H1 (cell line): Measurements from ENCODE around the gene SAMD4A. TPM values are rescaled to one million over a fixed set of nuclear protein-coding genes. Genes with fewer than 3 reads are reported as not detected.

Experiments
- CTCF ChIA-PET: fragments of 300-600 bp; sonication (Branson Sonifier 250); formaldehyde crosslinking; loops from one replicate; lab custom pipeline; 2021; ENCODE audit not compliant: partially characterized antibody; lab: Charles Lee
- POLR2A ChIA-PET: fragments of 300-600 bp; sonication (Branson Sonifier 250); formaldehyde crosslinking; loops from one replicate; lab custom pipeline; 2021; ENCODE audit warnings: inconsistent platforms; ENCODE audit not compliant: partially characterized antibody; lab: Charles Lee
- DNase-seq, 2 experiments: peaks; one replicate each; pipeline versions ENCODE4 v3.0.0 to v3.0.0-alpha.2; 2010 to 2022; ENCODE audit warnings: low spot score in 2 of 2, low read depth in 1 of 2, mixed read lengths in 1 of 2
- FAIRE-seq: peaks from 2 replicates; lab custom pipeline; 2011; peaks lifted over from hg19 to GRCh38; lab: Jason Lieb, UNC
- H2AFZ ChIP-seq: 2 replicates; pipeline ENCODE4 v1.8.1; 2012; ENCODE audit warnings: low read length, inconsistent platforms
- H2AK5ac ChIP-seq: 2 replicates; pipeline ENCODE4 v1.6.1; 2013; ENCODE audit warnings: low read depth, low read length
- H2BK120ac ChIP-seq: replicated peaks from 2 replicates; pipeline ENCODE3; 2013; ENCODE audit warnings: low read depth, low read length, inconsistent platforms
- H2BK12ac ChIP-seq: 2 replicates; pipeline ENCODE4 v1.6.1; 2013; ENCODE audit warnings: low read depth, low read length
- H2BK15ac ChIP-seq: 2 replicates; pipeline ENCODE4 v1.6.1; 2013; ENCODE audit warnings: low read length
- H2BK20ac ChIP-seq: 2 replicates; pipeline ENCODE4 v1.6.1; 2013; ENCODE audit warnings: low read length
- H2BK5ac ChIP-seq: 2 replicates; pipeline ENCODE4 v1.6.1; 2013; ENCODE audit warnings: low read depth, low read length
- H3K14ac ChIP-seq: 2 replicates; pipeline ENCODE4 v1.6.1; 2013; ENCODE audit warnings: inconsistent platforms; ENCODE audit not compliant: insufficient read length
- H3K18ac ChIP-seq: 2 replicates; pipeline ENCODE4 v1.6.1; 2013; ENCODE audit warnings: low read length; ENCODE audit errors: extremely low read depth
- H3K23ac ChIP-seq: 2 replicates; pipeline ENCODE4 v1.6.1; 2013; ENCODE audit warnings: inconsistent platforms; ENCODE audit not compliant: insufficient read length
- H3K23me2 ChIP-seq: 2 replicates; pipeline ENCODE4 v1.6.1; 2013; ENCODE audit warnings: low read depth, low read length
- H3K27ac ChIP-seq: 2 replicates; pipeline ENCODE4 v1.6.1; 2011; ENCODE audit warnings: low read depth, low read length, inconsistent platforms
- H3K27me3 ChIP-seq, 4 experiments: replicated peaks in 1 of 4; 1 replicate in 1 of 4; 2 replicates in 3 of 4; pipeline versions ENCODE4 v1.6.1 to v1.8.1; 2011 to 2013; ENCODE audit warnings: low read length in 3 of 4, mild to moderate bottlenecking in 3 of 4, inconsistent platforms in 2 of 4, mixed read lengths in 2 of 4, moderate library complexity in 1 of 4; ENCODE audit not compliant: control insufficient read depth in 3 of 4, insufficient read depth in 3 of 4; ENCODE audit errors: extremely low read depth in 1 of 4
- H3K36me3 ChIP-seq, 4 experiments: 2 replicates each; pipeline versions ENCODE4 v1.6.1 to v1.8.1; 2011 to 2013; ENCODE audit warnings: mild to moderate bottlenecking in 4 of 4, low read length in 3 of 4, moderate library complexity in 2 of 4, control low read depth in 1 of 4, inconsistent platforms in 1 of 4; ENCODE audit not compliant: insufficient read depth in 4 of 4, control insufficient read depth in 2 of 4
- H3K4ac ChIP-seq: replicated peaks from 2 replicates; pipeline ENCODE3; 2013; ENCODE audit warnings: low read length, low read depth, mixed read lengths, inconsistent platforms; ENCODE audit not compliant: insufficient read length
- H3K4me1 ChIP-seq, 4 experiments: replicated peaks in 1 of 4; 1 replicate in 1 of 4; 2 replicates in 3 of 4; pipeline versions ENCODE4 v1.6.1 to v1.8.1; 2011 to 2013; ENCODE audit warnings: low read length in 3 of 4, inconsistent platforms in 2 of 4, mixed read lengths in 1 of 4; ENCODE audit not compliant: insufficient read depth in 4 of 4, control insufficient read depth in 3 of 4
- H3K4me2 ChIP-seq, 2 experiments: 2 replicates each; pipeline versions ENCODE4 v1.6.1 to v1.8.1; 2011 to 2013; ENCODE audit warnings: low read depth in 2 of 2, low read length in 2 of 2, control low read depth in 1 of 2, inconsistent platforms in 1 of 2, mild to moderate bottlenecking in 1 of 2; ENCODE audit not compliant: insufficient read depth in 1 of 2
- H3K4me3 ChIP-seq, 4 experiments: fragments of 200-600, 300-600 bp in 1 of 4; sonication (generic), shearing (Covaris generic), sonication (Bioruptor Twin) in 1 of 4; 2 replicates each; pipeline versions ENCODE4 v1.5.1 to v1.8.1; 2011 to 2016; ENCODE audit warnings: low read length in 4 of 4, low read depth in 3 of 4, control low read depth in 2 of 4, inconsistent platforms in 2 of 4, mild to moderate bottlenecking in 2 of 4, mixed read lengths in 1 of 4, moderate library complexity in 1 of 4; ENCODE audit not compliant: insufficient read depth in 2 of 4; ENCODE audit errors: extremely low read depth in 1 of 4
- H3K56ac ChIP-seq: replicated peaks from 2 replicates; pipeline ENCODE3; 2013; ENCODE audit warnings: low read depth, mild to moderate bottlenecking, mixed read lengths, low read length, inconsistent platforms; ENCODE audit not compliant: insufficient read length
- H3K79me1 ChIP-seq: 2 replicates; pipeline ENCODE4 v1.6.1; 2013; ENCODE audit warnings: low read depth, low read length, control low read depth
- H3K79me2 ChIP-seq, 2 experiments: 2 replicates each; pipeline versions ENCODE4 v1.6.1 to v1.8.1; 2012 to 2013; ENCODE audit warnings: low read length in 2 of 2, mild to moderate bottlenecking in 2 of 2, inconsistent platforms in 1 of 2; ENCODE audit not compliant: insufficient read depth in 2 of 2, control insufficient read depth in 1 of 2
- H3K9ac ChIP-seq, 4 experiments: replicated peaks in 1 of 4; 1 replicate in 1 of 4; 2 replicates in 3 of 4; pipeline versions ENCODE4 v1.6.1 to v1.8.1; 2011 to 2013; ENCODE audit warnings: low read depth in 3 of 4, low read length in 3 of 4, control low read depth in 2 of 4, mild to moderate bottlenecking in 2 of 4, moderate library complexity in 2 of 4, inconsistent platforms in 1 of 4; ENCODE audit errors: extremely low read depth in 1 of 4
- H3K9me3 ChIP-seq, 2 experiments: 2 replicates each; pipeline versions ENCODE4 v1.6.1 to v1.8.1; 2012 to 2013; ENCODE audit warnings: mild to moderate bottlenecking in 2 of 2, moderate library complexity in 2 of 2, control low read depth in 1 of 2, inconsistent platforms in 1 of 2, low read depth in 1 of 2, low read length in 1 of 2, mixed read lengths in 1 of 2; ENCODE audit not compliant: insufficient read depth in 2 of 2
- H4K20me1 ChIP-seq, 2 experiments: replicated peaks in 1 of 2; 2 replicates each; pipeline versions ENCODE3 to v1.8.1; 2011 to 2013; ENCODE audit warnings: inconsistent platforms in 2 of 2, low read length in 2 of 2, mild to moderate bottlenecking in 1 of 2; ENCODE audit not compliant: insufficient read depth in 2 of 2, control insufficient read depth in 1 of 2
- H4K5ac ChIP-seq: 2 replicates; pipeline ENCODE4 v1.6.1; 2013; ENCODE audit warnings: low read length, low read depth, mixed read lengths, inconsistent platforms; ENCODE audit not compliant: insufficient read length
- H4K8ac ChIP-seq: 2 replicates; pipeline ENCODE4 v1.8.0; 2013; ENCODE audit warnings: mild to moderate bottlenecking, moderate library complexity, low read length, inconsistent platforms; ENCODE audit not compliant: insufficient read depth; ENCODE audit errors: extremely low read depth
- H4K91ac ChIP-seq: replicated peaks from 2 replicates; pipeline ENCODE3; 2013; ENCODE audit warnings: low read length, mixed read lengths, inconsistent platforms; ENCODE audit not compliant: insufficient read length
- CHD2 ChIP-seq: IDR thresholded peaks from 2 replicates; pipeline ENCODE4 v1.6.1; 2012; ENCODE audit warnings: low read length, improper control_type of control experiment
- WGBS, 2 experiments: shearing (Covaris generic) in 1 of 2; methylation state at CpG; one replicate each; pipeline versions ENCODE4 v1.1.6 to v1.1.7; 2013 to 2015; ENCODE audit warnings: low lambda C conversion rate in 2 of 2, mixed read lengths in 2 of 2, inconsistent platforms in 1 of 2, low coverage in 1 of 2, missing lambda C conversion rate in 1 of 2; ENCODE audit not compliant: insufficient replicate concordance in 2 of 2, insufficient coverage in 1 of 2, insufficient read length in 1 of 2; ENCODE audit errors: extremely low coverage in 1 of 2, missing lambda C conversion rate in 1 of 2; 5-methylcytosine and 5-hydroxymethylcytosine counted together
- polyA plus RNA-seq, 7 experiments: library from polyadenylated mRNA; depleted of rRNA in 3 of 7; stranded (reverse) in 5 of 7; unstranded in 2 of 7; fragments of >200 nt in 5 of 7; fragments of 200-250 nt in 2 of 7; gene quantifications; 1 replicate in 5 of 7; 2 replicates in 1 of 7; 4 replicates in 1 of 7; pipeline versions ENCODE4 v1.2.1 to v1.2.3, GENCODE V29; 2011 to 2013; ENCODE audit warnings: missing spikeins in 2 of 7, mixed read lengths in 2 of 7
- total RNA-seq: library from RNA; stranded (reverse); fragmentation: NEBNext Ultra II Directional; extraction: Animal tissue kit (Norgen Biotek cat#: 25700); gene quantifications from 2 replicates; pipeline ENCODE4 v1.2.1, GENCODE V29; 2021

The SAMD4A gene
- total and polyA plus RNA-seq, 2 of the 8 experiments (the other 6 are each of a cell fraction or from before 2014, with no cell fraction given), result 2.4 to 12.3 TPM

DNA sequence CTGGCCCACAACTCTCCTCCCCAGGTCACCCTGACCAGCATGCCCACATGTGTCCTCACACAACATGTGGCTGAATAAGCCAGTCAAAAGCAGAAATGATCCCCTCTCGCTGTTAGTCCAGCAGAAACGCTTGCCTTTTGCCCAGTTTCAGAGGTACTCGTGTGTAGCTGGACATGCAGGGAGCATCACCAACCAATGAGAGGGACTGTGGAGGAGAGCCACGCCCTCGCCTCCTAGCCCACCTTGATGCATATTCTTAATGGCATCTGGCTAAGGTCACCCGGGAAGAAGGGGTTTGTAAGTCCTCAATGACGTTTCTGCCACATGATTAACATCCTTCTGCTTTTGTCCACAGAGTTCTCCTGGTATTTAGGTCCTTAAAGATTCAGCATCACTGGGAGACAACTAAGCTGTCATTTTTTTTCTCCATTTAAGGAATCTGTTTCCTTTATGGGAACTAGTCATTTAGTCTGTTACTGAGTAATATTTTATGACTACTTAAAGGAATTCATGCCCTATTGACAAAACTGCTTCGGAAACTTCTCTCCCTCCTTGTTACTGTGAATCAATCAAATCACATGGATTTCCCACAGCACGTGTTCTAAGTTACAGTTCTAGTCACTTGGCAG lies 201.7 kb downstream of the SAMD4A start:
- Histone ChIP-seq H3K4me2 (no peak overlapping the region), H4K5ac (no peak overlapping the region), H3K4ac (no peak overlapping the region), H2BK5ac (no peak overlapping the region), H3K36me3 (no peaks in the 10 kb centered on the region; a peak in 1 of 8 replicates), H3K23ac (no peak overlapping the region), H3K56ac (no peak overlapping the region), H2BK120ac (no peak overlapping the region), H4K91ac (no peak overlapping the region), H2BK12ac (no peak overlapping the region), H3K9me3 (no peaks in the 10 kb centered on the region), H3K9ac (no peak overlapping the region), H2BK15ac (no peak overlapping the region), H3K79me2 (no peaks in the 10 kb centered on the region), H3K27me3 (no peaks in the 10 kb centered on the region), H3K4me1 (peaks cover 0 to 7% (median 2%) of the 10 kb centered on the region in 4 experiments; a peak in 4 of 7 replicates), H3K18ac (no peak overlapping the region), H4K8ac (no peak overlapping the region), H4K20me1 (no peaks in the 10 kb centered on the region), H3K4me3 (no peak overlapping the region), H3K14ac (no peak overlapping the region), H3K23me2 (no peaks in the 10 kb centered on the region), H2AK5ac (no peak overlapping the region), H2BK20ac (no peak overlapping the region), H2AFZ (no peak overlapping the region), H3K79me1 (no peaks in the 10 kb centered on the region), H3K27ac (no peak overlapping the region)
- DNase-seq (no peak), FAIRE-seq (no peak)
- no peak for TF ChIP-seq CHD2
- 85% methylated on average over 9 of the region's 9 CpGs; no CpG with 5 or more reads in 1 of the 2 experiments for WGBS, 2 experiments
- CTCF ChIA-PET, result interaction anchor here (1.9 kb wide), 1 partner anchor 21 kb away, joined by 4 read pairs; no protein-coding TSS in a partner anchor
- POLR2A ChIA-PET, result no interaction called here
